GM21423 (cell line): ENCODE measurements around the gene PITX3.
A peak's percentile ranks its signal among the peaks of the same experiment; 100 is the strongest.
"Not testable (repeated sequence)": the region's sequence is repeated elsewhere in the genome, so short reads cannot be mapped to it uniquely, and the experiment has no call there.

Source experiments
- ATAC-seq: cut with Tn5 transposase; IDR thresholded peaks from one replicate; pipeline ENCODE4 v1.9.1; 2021; ENCODE audit warnings: mild to moderate bottlenecking, moderate library complexity; ENCODE audit not compliant: unreplicated experiment

Gene PITX3

GRCh38 chr10:102229810-102230263 lies 11.5 kb downstream of the PITX3 start:
- ATAC-seq, result peak; percentile 60

GRCh38 chr10:102227050-102227449 lies 14.3 kb downstream of the PITX3 start:
- ATAC-seq, result no peak

- no peak for ATAC-seq
Measured at GRCh38 chr10:102226542-102226870, 14.8 kb downstream of the PITX3 start.

- ATAC-seq, result peak; percentile 80
Measured at GRCh38 chr10:102225646-102226541, 15.4 kb downstream of the PITX3 start, which contains the start of gene ELOVL3. ELOVL3 (plus strand) TSS chr10:102226299; CDS start chr10:102226549, 250 bp downstream.

- ATAC-seq, result no peak
Measured at GRCh38 chr10:102222797-102223196, 18.5 kb downstream of the PITX3 start.

GRCh38 chr10:102220612-102221011 lies 20.7 kb downstream of the PITX3 start:
- no peak for ATAC-seq

- ATAC-seq, result no peak
Measured at GRCh38 chr10:102219370-102219769, 21.9 kb downstream of the PITX3 start.

GRCh38 chr10:102213599-102213998 lies 27.7 kb downstream of the PITX3 start:
- ATAC-seq, result not testable (repeated sequence)

GRCh38 chr10:102211615-102212299 lies 29.6 kb downstream of the PITX3 start:
- ATAC-seq, result no peak

GRCh38 chr10:102208311-102209035 lies 32.8 kb downstream of the PITX3 start:
- no peak for ATAC-seq

- no peak for ATAC-seq
Measured at GRCh38 chr10:102202386-102202785, 38.9 kb downstream of the PITX3 start.

- no peak for ATAC-seq
Measured at GRCh38 chr10:102200751-102201640, 40.3 kb downstream of the PITX3 start.

GRCh38 chr10:102198027-102198426 lies 43.3 kb downstream of the PITX3 start:
- ATAC-seq, result no peak

- ATAC-seq, result no peak
Measured at GRCh38 chr10:102196893-102197292, 44.4 kb downstream of the PITX3 start.

GRCh38 chr10:102195296-102195870 lies 45.9 kb downstream of the PITX3 start:
- ATAC-seq, result no peak

GRCh38 chr10:102191956-102192355 lies 49.4 kb downstream of the PITX3 start:
- ATAC-seq, result no peak

- ATAC-seq, result not testable (repeated sequence)
Measured at GRCh38 chr10:102188941-102189898, 52.1 kb downstream of the PITX3 start.

GRCh38 chr10:102188298-102188940 lies 52.9 kb downstream of the PITX3 start:
- ATAC-seq, result no peak
